WTC11 (cell line): Measurements from ENCODE around the gene TTLL11. TPM values are rescaled to one million over a fixed set of nuclear protein-coding genes. Genes with fewer than 3 reads are reported as not detected.

Experiments used
- ATAC-seq: fragments of 200-7000 bp; cut with Tn5 transposase; 2 replicates; pipeline ENCODE4 v1.10.0; 2021; ENCODE audit warnings: mild to moderate bottlenecking, moderate library complexity
- CTCF ChIA-PET: fragments of 300-600 bp; sonication (Branson Sonifier 250); formaldehyde crosslinking; loops from one replicate; lab custom pipeline; 2021; ENCODE audit warnings: antibody characterized with exemption; lab: Charles Lee
- POLR2A ChIA-PET: fragments of 350-600 bp; sonication (Branson Sonifier 250); formaldehyde crosslinking; loops from one replicate; lab custom pipeline; 2021; ENCODE audit warnings: antibody characterized with exemption; lab: Charles Lee
- DNase-seq: peaks from one replicate; pipeline ENCODE4 v3.0.0; 2021; ENCODE audit warnings: low spot score
- H3K27ac Mint-ChIP-seq: 2 replicates; pipeline ENCODE4 v1.8.0; 2021; ENCODE audit warnings: mixed read lengths
- H3K27me3 Mint-ChIP-seq: 2 replicates; pipeline ENCODE4 v1.8.0; 2021; ENCODE audit warnings: low read depth, mild to moderate bottlenecking, moderate library complexity, mixed read lengths
- H3K36me3 Mint-ChIP-seq: 2 replicates; pipeline ENCODE4 v1.8.0; 2021; ENCODE audit warnings: mixed read lengths
- H3K4me1 Mint-ChIP-seq: 2 replicates; pipeline ENCODE4 v1.8.0; 2022; ENCODE audit warnings: mixed read lengths
- H3K4me3 Mint-ChIP-seq: 2 replicates; pipeline ENCODE4 v1.8.0; 2021; ENCODE audit warnings: mild to moderate bottlenecking, moderate library complexity, mixed read lengths
- H3K9me3 Mint-ChIP-seq: 2 replicates; pipeline ENCODE4 v1.8.0; 2021; ENCODE audit warnings: mixed read lengths
- ARID4B ChIP-seq: sonication (generic); formaldehyde crosslinking; IDR thresholded peaks from 2 replicates; pipeline ENCODE4 v1.8.0; 2023; ENCODE audit warnings: missing genetic modification reagents, mild to moderate bottlenecking, borderline replicate concordance
- ATF1 ChIP-seq: sonication (generic); formaldehyde crosslinking; IDR thresholded peaks from 2 replicates; pipeline ENCODE4 v1.8.1; 2023; ENCODE audit warnings: mild to moderate bottlenecking, moderate library complexity, missing genetic modification reagents
- ATF6 ChIP-seq: sonication (generic); formaldehyde crosslinking; IDR thresholded peaks from 2 replicates; pipeline ENCODE4 v1.8.1; 2023; ENCODE audit warnings: mild to moderate bottlenecking, missing genetic modification reagents
- CREB1 ChIP-seq: sonication (generic); formaldehyde crosslinking; IDR thresholded peaks from 2 replicates; pipeline ENCODE4 v1.8.0; 2023; ENCODE audit warnings: mild to moderate bottlenecking, missing genetic modification reagents
- CREM ChIP-seq: sonication (generic); formaldehyde crosslinking; IDR thresholded peaks from 2 replicates; pipeline ENCODE4 v1.8.1; 2022; ENCODE audit warnings: mild to moderate bottlenecking, missing genetic modification reagents, moderate library complexity
- ESRRA ChIP-seq: sonication (generic); formaldehyde crosslinking; IDR thresholded peaks from 2 replicates; pipeline ENCODE4 v1.8.1; 2022; ENCODE audit warnings: mild to moderate bottlenecking, missing genetic modification reagents, borderline replicate concordance
- FOXK1 ChIP-seq: sonication (generic); formaldehyde crosslinking; IDR thresholded peaks from 2 replicates; pipeline ENCODE4 v1.8.0; 2022; ENCODE audit warnings: mild to moderate bottlenecking, moderate library complexity, missing genetic modification reagents
- HMGXB4 ChIP-seq: sonication (generic); formaldehyde crosslinking; IDR thresholded peaks from 2 replicates; pipeline ENCODE4 v1.8.1; 2023; ENCODE audit warnings: mild to moderate bottlenecking, moderate library complexity, missing genetic modification reagents
- IRF1 ChIP-seq: sonication (generic); formaldehyde crosslinking; IDR thresholded peaks from 2 replicates; pipeline ENCODE4 v1.8.0; 2023; ENCODE audit warnings: missing genetic modification reagents
- IRF2 ChIP-seq: sonication (generic); formaldehyde crosslinking; IDR thresholded peaks from 2 replicates; pipeline ENCODE4 v1.8.0; 2022; ENCODE audit warnings: low read depth, missing genetic modification reagents, borderline replicate concordance
- JAZF1 ChIP-seq: fragments of 250-450 bp; sonication (Bioruptor Pico); IDR thresholded peaks from 2 replicates; pipeline ENCODE4 v1.9.0; 2021; ENCODE audit warnings: moderate library complexity, mild to moderate bottlenecking, inconsistent platforms
- MYBL2 ChIP-seq: sonication (generic); formaldehyde crosslinking; IDR thresholded peaks from 2 replicates; pipeline ENCODE4 v1.8.1; 2023; ENCODE audit warnings: mild to moderate bottlenecking, moderate library complexity, missing genetic modification reagents
- NFYB ChIP-seq: sonication (generic); formaldehyde crosslinking; conservative IDR thresholded peaks from 2 replicates; pipeline ENCODE4 v1.8.0; 2022; ENCODE audit warnings: low read depth, missing genetic modification reagents
- OVOL2 ChIP-seq: fragments of 250-450 bp; sonication (Bioruptor Pico); IDR thresholded peaks from 2 replicates; pipeline ENCODE4 v1.9.0; 2021; ENCODE audit warnings: mild to moderate bottlenecking, borderline replicate concordance
- SP1 ChIP-seq: sonication (generic); formaldehyde crosslinking; conservative IDR thresholded peaks from 2 replicates; pipeline ENCODE4 v1.8.1; 2022; ENCODE audit warnings: missing genetic modification reagents
- STAT6 ChIP-seq: sonication (generic); formaldehyde crosslinking; conservative IDR thresholded peaks from 2 replicates; pipeline ENCODE4 v1.8.1; 2023; ENCODE audit warnings: mild to moderate bottlenecking, low read depth, missing genetic modification reagents, moderate library complexity
- TEAD1 ChIP-seq: sonication (generic); formaldehyde crosslinking; IDR thresholded peaks from 2 replicates; pipeline ENCODE4 v1.8.0; 2022; ENCODE audit warnings: mild to moderate bottlenecking, missing genetic modification reagents
- ZNF263 ChIP-seq: sonication (generic); formaldehyde crosslinking; IDR thresholded peaks from 2 replicates; pipeline ENCODE4 v1.8.1; 2022; ENCODE audit warnings: low read depth, mild to moderate bottlenecking, moderate library complexity, missing genetic modification reagents
- ZNF396 ChIP-seq: fragments of 250-450 bp; sonication (Bioruptor Pico); IDR thresholded peaks from 2 replicates; pipeline ENCODE4 v1.8.0; 2021; ENCODE audit warnings: mild to moderate bottlenecking, moderate library complexity, borderline replicate concordance
- total RNA-seq: library from RNA; stranded (reverse); gene quantifications from 3 replicates; pipeline ENCODE4 v1.2.3, GENCODE V29; 2021

Gene TTLL11
- total RNA-seq, 1 experiment from 2014 or later, result 1.1 TPM

GRCh38 chr9:121887553-121888437, 205.3 kb downstream of the TTLL11 start (continued):
- TF ChIP-seq HMGXB4 (CRISPR knock-in tag), result no peak
- no peak for TF ChIP-seq ATF1 (CRISPR knock-in tag)

GRCh38 chr9:121886759-121887485, 206.2 kb downstream of the TTLL11 start:
- Mint-ChIP-seq H3K4me1 (peaks cover 33% of the 10 kb centered on the region), H3K4me3 (no peak overlapping the region), H3K27me3 (no peaks in the 10 kb centered on the region), H3K36me3 (no peaks in the 10 kb centered on the region), H3K27ac (no peak overlapping the region), H3K9me3 (no peaks in the 10 kb centered on the region)
- no peak for DNase-seq
- CTCF ChIA-PET, result interaction anchor here (1.0 to 2.2 kb wide), 5 partner anchors 25 to 340 kb away, joined by 3 to 11 read pairs (median 3); no protein-coding TSS in a partner anchor
- POLR2A ChIA-PET, result no interaction called here
- TF ChIP-seq IRF2 (CRISPR knock-in tag), result no peak
- no peak for TF ChIP-seq STAT6 (CRISPR knock-in tag)
- TF ChIP-seq ESRRA (CRISPR knock-in tag), result no peak
- TF ChIP-seq CREM, result no peak
- TF ChIP-seq NFYB (CRISPR knock-in tag), result no peak
- TF ChIP-seq OVOL2 (CRISPR knock-in tag), result no peak
- no peak for TF ChIP-seq SP1 (CRISPR knock-in tag)
- no peak for TF ChIP-seq TEAD1 (CRISPR knock-in tag)
- no peak for TF ChIP-seq MYBL2
- no peak for ATAC-seq

- ATAC-seq (no peak), DNase-seq (no peak)
- Mint-ChIP-seq H3K36me3 (no peaks in the 10 kb centered on the region), H3K27me3 (no peaks in the 10 kb centered on the region), H3K9me3 (no peaks in the 10 kb centered on the region), H3K4me1 (peaks cover 25% of the 10 kb centered on the region), H3K4me3 (no peak overlapping the region), H3K27ac (no peak overlapping the region)
- POLR2A ChIA-PET, result no interaction called here
- CTCF ChIA-PET, result interaction anchor here (0.7 to 1.3 kb wide), 4 partner anchors 13 to 198 kb away, joined by 3 to 4 read pairs (median 3); no protein-coding TSS in a partner anchor
- no peak for TF ChIP-seq ATF6 (CRISPR knock-in tag)
- no peak for TF ChIP-seq IRF1
- TF ChIP-seq ARID4B (CRISPR knock-in tag), result no peak
- no peak for TF ChIP-seq ZNF263
- TF ChIP-seq CREB1, result no peak
- TF ChIP-seq FOXK1, result no peak
- no peak for TF ChIP-seq ZNF396
- TF ChIP-seq JAZF1 (CRISPR knock-in tag), result no peak
- TF ChIP-seq TEAD1 (CRISPR knock-in tag), result no peak
Measured at GRCh38 chr9:121885345-121885901, 207.7 kb downstream of the TTLL11 start.
